GM18867 (cell line): ENCODE measurements around the gene SLC12A4.
"Not testable (repeated sequence)": the region's sequence is repeated elsewhere in the genome, so short reads cannot be mapped to it uniquely, and the experiment has no call there.

Source experiments
- ATAC-seq: cut with Tn5 transposase; IDR thresholded peaks from one replicate; pipeline ENCODE4 v1.9.1; 2021; ENCODE audit warnings: mild to moderate bottlenecking, moderate library complexity; ENCODE audit not compliant: unreplicated experiment

The SLC12A4 gene

DNA sequence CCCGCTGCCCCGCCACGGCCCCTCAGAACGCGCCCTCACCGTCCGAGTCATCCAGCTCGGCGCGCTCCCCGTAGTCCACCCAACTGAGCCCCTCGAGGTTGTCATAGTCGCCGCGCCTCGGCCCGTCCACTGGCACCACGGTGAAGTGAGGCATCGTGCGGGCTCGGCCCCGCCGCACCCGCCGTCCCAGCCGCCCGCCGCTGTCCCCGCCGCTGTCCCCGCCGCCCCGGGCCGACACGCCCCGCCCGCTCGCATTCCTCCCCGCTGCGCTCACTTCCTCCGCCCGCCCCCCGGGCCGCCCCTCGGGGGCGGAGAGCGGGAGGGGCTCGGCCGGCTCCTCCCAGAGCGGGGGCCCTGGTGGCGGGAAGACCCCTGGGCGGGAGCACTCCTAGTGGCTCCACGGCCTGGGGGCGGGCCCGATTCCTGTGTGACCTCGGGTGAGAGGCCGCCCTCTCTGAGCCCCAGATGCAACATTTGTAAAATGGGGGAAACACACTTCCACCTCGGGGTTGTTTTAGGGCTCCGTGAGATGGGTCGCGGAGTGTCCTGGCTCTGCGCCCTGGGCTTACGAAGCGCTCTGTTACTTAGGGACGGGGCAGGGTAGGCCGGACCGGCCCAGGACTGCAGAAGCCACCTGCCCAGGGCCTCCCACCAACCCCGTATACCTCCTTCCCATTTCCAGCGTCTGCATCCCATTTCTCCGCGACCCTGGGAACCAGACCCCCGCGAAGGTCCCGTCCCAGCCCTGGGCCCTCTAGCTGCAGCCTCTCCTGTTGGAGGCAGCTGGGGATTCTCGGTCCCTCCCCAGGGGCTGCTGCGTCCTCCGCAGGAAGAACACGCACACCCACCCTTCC, at the start of gene SLC12A4:
Gene SLC12A4, minus strand, starts transcription at position 238 of the 854 bp plus-strand sequence. Its CDS starts 84 bp downstream, at position 154.
- peak; percentile 72 for ATAC-seq

DNA sequence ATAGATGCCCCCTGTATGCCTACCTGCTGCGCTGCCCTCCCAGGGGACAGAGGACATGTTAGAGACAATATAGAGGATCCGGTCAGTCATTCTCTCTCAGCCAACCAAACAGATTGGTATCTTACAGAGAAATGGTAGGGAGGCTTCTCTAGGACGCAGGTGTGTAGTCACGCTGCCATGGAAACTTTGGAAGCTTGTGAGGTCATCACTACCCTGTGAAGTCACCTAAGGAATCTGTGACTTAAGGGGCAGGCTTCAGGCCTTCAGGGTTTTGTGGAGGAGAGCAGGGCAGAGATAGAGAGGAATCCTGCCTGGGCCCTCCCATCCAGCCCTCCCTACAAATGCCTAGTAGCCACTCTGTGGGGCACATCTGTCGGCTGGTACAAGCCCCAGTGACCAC, 47.2 kb upstream of the SLC12A4 start, which contains the start of gene DPEP2NB:
Gene DPEP2NB, minus strand, starts transcription at position 231 of the 400 bp plus-strand sequence. Its CDS starts 141 bp downstream, at position 90.
- no peak for ATAC-seq

DNA sequence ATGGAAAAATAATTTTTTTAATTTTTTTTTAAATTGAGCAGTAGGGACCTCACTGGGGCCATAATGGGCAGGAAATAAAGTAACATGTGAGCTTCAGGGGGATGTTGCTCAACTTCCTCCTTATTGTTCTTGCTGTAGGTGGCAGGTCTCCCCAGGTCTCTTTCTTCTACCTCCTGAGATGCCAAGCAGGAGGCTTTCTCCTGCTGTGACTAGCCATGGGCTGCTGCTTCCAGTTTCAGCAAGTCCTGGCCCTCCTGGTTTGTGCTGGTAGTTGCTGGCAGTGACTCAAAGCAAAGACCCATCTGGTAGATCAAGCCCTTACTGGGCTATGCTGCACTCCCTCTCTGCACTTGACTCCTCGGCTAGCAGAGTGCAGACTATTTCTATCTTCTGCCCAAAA, 45.0 kb upstream of the SLC12A4 start:
- ATAC-seq = no peak

DNA sequence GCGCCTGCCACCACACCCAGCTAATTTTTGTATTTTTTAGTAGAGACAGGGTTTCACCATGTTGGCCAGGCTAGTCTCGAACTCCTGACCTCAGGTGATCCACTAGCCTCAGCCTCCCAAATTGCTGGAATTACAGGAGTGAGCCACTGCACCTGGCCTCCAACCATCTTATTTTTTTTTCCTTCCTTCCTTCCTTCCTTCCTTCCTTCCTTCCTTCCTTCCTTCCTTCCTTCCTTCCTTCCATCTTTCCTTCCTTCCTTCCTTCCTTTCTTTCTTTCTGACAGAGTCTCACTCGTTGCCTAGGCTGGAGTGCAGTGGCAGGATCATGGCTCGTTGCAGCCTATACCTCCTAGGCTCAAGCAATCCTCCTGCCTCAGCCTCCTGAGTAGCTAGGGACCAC, 41.4 kb upstream of the SLC12A4 start:
- not testable (repeated sequence) for ATAC-seq

DNA sequence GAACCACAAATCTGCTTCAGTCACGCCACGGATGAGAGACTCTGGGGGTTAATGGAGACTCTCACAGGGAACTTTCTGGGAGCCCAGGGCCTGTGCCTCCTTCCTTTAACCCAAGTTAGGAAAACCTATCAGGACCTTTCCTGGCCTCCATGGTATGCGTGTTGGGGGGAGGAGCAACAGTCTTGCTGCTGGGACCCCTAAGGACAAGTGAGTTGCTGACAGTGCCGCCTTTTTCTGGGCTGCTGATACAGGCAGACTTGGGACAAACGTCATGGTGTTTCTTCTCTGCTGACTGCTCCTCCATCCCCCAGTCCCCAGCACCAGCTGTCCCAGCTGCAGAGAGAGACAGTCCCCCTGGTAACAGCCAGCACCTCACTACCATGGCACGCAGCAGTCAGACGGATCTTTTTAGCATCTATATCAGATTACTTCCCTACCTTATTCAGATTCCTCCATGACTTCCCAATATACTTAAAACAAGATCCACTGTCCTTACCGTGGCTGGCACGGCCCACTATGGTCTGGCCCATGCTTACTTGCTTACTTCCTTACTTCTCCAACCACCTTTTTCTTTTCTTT, 40.8 kb upstream of the SLC12A4 start:
- ATAC-seq = no peak

DNA sequence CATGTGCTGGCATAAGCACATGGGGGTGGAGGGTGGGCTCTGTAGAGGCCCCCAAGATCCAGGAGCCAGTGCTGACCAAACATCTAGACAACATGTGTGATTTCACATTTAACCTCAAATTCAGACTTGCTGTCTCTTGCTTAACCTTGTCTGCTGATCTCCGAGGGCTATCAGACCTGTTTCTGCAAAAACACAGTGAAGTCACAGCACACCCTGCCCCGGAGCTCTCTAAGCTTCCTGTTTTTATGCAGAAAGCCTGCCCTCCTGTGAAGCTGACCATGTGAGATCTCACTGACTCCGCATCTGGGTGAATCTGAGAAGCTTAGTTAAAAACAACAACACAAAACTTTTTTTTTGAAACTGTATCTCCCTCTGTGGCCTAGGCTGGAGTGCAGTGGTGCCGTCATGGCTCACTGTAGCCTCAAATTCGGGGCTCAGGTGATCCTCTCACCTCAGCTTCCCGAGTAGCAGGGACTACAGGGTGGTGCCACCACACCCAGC, 37.4 kb upstream of the SLC12A4 start:
- ATAC-seq = no peak

DNA sequence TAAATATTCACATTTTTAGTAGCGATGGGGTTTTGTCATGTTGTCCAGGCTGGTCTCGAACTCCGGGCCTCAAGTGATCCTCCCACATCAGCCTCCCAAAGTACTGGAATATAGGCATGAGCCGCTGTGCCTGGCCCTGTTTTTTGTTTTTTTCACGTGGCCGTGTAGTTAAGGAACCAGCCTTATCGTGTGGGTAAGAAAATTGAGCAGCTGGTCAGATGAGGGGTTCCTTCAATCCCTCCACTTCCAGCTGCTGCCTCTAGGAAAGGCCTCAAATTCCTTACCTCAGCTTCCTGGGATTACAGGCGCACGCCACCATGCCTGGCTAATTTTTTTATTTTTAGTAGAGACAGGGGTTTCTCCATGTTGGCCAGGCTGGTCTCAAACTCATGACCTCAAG, 36.8 kb upstream of the SLC12A4 start:
- ATAC-seq = no peak

DNA sequence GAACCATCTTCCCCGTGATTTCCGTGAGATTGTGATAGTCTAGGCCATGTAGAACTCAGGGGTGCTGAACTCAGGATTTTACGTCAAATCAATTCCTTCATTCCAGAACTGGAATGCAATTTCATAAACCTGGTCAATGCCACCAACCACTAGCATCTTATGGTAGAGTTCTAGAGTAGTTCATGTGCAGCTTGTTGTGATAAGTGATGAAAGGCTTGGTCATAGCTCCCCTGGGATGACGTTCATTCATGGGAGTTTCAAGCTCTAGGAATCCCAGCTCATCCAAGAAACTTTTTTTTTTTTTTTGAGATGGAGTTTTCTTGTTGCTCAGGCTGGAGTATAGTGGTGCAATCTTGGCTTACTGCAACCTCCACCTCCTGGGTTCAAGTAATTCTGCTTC, 34.6 kb upstream of the SLC12A4 start:
- no peak for ATAC-seq

DNA sequence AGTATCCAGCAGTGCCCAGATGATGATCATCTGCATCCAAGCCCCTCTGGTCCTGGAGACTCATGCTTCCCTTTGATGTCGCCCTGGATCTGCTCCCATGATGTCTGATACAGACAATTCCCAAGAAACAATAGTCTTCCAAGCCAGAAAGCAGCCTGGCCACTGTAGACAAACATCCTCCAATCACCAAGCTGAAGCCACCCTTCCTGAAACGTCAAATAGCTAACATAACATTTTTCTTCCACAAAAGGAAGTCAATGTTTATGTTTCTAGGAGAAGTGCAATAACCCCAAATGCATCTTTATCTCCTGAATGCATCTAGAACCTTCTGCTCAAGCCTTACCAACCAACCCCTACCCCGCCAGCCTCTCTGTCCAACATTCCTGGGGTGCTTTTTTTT, 32.0 kb upstream of the SLC12A4 start:
- ATAC-seq = no peak

DNA sequence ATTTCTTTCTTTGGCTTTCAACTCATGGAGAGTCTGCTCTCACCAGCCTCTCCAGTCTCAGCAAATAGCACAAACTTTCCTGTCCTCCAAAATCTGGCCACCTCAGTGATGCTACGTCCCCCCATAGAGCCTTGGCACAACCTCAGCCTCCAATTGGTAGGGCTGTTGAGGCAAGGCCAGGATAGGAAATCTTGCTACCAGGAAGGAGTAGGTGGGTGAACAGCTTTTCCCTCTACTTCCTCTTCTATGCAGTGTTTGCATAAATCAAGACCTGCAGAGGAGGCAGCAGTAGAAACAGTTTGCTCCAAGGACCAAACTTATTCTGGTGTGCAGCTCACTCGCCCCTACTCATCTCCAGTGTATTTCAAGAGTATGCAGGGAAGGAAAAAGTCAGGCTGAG, 31.5 kb upstream of the SLC12A4 start:
- no peak for ATAC-seq

DNA sequence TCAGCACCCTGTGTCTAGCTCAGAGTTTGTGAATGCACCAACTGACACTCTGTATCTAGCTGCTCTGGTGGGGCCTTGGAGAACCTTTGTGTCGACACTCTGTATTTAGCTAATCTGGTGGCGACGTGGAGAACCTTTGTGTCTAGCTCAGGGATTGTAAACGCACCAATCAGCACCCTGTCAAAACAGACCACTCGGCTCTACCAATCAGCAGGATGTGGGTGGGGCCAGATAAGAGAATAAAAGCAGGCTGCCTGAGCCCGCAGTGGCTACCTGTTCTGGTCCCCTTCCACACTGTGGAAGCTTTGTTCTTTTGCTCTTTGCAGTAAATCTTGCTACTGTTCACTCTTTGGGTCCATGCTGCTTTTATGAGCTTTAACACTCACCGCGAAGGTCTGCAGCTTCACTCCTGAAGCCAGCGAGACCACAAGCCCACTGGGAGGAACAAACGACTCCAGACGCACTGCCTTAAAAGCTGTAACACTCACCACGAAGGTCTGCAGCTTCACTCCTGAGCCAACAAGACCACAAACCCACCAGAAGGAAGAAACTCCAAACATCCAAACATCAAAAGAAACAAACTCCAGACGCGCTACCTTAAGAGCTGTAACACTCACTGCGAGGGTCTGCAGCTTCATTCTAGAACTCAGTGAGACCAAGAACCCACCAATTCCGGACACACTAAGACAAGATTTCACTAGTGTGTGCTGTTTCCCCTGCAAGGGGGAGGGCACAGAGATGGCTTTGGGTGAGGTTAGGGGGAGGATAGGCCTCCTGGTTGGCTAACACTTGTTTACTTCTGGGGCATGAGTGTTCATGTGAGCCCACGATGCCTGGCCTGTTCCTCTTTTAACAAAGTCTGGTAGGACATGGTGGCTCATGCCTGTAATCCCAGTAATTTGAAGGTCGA, 30.6 kb upstream of the SLC12A4 start, which contains the start of gene DPEP2:
Gene DPEP2, minus strand, starts transcription at position 706 of the 910 bp plus-strand sequence. CDS start 6,272 bp downstream, outside the sequence.
- ATAC-seq = not testable (repeated sequence)

DNA sequence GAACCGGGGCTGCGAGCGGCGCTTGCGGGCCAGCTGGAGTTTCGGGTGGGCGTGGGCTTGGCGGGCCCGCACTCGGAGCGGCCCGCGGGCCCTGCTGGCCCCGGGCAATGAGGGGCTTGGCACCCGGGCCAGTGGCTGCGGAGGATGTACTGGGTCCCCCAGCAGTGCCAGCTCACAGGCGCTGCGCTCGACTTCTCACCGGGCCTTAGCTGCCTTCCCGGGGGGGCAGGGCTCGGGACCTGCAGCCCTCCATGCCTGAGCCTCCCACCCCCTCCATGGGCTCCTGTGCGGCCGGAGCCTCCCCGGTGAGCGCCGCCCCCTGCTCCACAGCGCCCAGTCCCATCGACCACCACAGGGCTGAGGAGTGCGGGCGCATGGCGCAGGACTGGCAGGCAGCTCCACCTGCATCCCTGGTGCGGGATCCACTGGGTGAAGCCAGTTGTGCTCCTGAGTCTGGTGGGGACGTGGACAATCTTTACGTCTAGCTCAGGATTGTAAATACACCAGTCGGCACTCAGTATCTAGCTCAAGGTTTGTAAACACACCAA, 29.9 kb upstream of the SLC12A4 start:
- not testable (repeated sequence) for ATAC-seq

DNA sequence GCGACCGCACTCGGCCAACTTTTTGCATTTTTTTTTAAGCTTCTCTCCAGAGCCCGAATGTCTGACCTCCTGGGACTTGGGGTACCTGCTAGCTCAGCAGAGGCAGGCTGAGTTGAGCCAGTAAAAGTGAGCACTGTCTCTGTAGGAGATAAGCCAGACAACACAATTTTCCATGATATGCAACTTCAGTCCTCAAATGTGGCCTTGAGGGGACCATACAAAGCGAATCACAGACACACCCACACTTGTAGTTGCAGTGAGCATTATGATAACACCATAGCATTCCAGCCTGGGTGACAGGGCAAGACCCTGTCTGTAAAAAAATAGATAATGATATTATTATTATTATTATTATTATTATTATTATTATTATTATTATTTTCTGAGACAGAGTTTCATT, 28.2 kb upstream of the SLC12A4 start:
- no peak for ATAC-seq

DNA sequence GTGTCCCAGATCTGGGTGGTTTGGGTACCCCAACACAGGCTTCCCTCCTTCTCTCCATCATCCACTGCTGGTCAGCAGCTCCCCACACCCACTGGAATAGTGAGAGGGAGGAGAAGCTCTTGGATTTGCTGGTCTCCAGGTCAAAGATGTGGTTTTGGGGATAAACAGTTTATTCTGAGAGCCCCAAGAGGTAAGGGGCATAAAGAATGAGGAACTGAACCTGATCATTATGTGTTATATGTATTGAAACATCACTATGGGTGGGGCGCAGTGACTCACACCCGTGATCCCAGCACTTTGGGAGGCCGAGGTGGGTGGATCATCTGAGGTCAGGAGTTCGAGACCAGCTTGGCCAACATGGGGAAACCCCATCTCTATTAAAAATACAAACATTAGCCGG, 27.0 kb upstream of the SLC12A4 start:
- ATAC-seq = no peak

DNA sequence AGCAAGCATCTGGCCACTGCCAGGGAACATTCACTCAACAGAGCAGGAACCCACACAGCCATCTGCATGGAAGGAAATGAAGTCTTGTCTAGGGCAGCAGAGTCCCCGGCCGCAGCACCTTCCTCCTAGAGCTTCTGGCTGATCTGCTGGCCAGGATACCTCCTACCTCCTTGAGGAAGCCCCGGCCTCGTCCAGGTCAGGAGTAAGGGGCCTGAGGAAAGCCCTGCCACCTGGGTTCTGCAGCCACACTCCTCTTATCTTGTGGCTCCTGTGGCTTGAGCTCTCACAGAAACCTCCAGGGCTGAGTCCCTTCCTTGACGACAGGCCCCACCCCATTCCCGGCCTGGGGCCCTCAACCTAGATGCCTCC, 25.6 kb upstream of the SLC12A4 start:
- ATAC-seq = not testable (repeated sequence)

DNA sequence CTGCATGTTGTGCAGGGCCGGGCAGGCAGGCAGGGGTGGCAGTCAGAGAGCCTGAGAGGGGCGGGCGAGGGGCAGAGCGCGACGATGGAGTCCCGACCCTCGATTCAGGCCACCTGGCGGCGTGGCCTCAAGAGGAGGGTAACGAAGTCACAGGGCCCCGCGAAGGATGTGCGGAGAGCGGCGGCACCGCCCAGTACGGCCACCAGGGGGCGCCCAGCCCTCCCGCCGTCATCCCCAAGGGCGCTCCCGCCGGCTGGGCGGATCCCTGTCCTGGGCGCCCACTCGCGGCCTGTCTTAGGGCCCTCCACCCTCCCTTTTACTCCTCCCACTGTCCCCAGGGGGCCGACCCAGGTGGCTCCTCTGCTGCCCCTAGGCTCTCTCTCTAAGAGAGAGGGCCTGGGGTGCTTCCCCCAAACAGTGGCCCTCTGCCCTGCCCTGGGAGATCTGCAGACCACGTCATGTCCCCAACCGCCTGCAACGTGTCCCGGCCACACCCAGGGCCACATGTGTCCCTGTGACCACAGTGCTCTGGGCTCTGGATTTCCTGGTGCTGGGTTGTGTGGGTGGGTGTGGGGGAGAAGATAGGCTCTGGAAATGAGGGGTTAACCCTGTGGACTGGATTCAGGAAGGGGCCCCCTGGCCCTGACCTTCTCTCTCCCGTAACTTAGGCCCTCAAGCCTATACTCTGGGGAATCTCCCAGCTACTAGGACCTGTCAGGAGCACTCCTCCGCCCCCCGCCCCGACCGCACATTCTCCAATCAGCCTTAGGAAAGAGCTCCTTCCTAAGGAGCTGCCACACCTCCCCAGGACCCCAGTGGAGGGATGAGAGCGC, 25.0 kb upstream of the SLC12A4 start:
- ATAC-seq = peak; percentile 74

DNA sequence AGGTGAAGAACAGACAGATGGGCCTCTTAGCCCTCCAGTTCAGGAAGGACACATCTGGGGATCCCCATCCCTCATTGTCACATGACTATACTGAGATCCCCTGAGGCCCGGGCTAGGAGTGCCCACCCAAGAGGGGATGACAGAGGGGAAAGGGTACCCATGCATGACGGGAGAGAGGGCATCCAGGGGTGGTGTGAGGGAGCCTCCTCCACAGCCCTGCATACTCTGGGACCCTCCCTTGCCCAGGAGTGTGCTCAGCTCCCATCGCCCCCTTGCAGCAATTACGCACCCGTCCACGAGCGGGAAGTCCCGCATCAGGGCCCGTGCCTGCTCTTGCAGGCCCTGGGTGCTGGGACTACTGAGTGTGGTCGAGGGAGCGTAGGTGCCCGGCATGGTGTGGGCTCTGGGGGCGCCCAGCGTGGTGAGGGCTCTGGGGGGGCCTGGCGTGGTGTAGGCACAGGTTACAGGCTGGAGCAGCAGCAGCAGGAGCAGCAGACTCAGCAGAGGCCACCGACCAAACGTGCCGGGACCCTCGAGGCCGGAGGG, 24.3 kb upstream of the SLC12A4 start:
- no peak for ATAC-seq

DNA sequence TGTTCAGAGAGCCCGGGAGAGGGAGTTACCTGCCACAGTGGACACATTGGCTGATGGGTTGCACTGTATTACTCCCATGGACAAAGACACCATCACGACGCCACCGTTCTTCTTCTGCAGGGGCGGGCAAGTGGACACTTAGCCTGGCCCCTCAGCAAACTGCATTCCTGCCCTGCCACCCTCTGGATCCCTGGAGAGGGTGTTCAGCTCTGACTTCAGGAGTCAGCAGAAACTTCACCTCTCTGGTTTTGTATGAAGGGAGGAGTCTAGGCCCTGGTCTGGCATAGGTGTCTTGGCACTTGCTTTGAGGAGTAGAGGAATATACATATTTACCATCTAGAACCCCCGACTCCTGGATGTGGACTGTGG, 21.6 kb upstream of the SLC12A4 start:
- no peak for ATAC-seq

DNA sequence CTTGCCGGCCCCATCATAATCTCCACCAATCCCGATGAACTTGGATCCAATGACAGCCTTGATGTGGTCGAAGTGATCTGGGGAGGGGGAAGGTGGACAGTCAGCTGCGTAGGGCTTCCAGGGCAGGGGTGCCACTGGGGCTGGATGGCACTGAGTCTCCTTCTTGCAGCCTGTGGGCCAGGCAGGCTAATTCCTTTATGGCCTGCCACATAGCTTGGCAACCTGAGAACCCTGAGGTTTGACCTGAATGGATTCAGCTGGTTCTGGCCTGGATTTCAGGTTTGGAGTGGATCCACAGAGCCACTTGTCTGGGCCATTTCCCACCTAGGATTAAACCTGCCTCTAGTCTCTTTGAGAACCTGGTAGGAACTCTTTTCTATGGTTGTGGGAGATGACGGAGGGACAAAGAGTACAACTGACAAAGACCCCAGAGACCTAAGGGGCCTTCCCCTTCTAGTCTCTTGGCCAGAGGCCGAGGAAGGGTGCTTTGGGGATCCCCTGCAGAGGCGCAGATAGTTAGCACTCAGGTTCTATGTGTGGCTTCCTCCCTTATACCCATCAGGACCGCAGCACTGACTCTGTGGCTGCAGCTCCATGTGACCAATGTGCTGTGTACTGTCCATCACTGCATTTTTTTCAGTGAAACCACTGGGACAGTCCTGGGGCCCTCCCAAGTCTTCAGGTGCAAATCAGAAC, 21.0 kb upstream of the SLC12A4 start:
- ATAC-seq = no peak
